Endothelial cell of umbilical vein (primary cell): ENCODE measurements around the gene DHX34. TPM values are rescaled to one million over a fixed set of nuclear protein-coding genes. Genes with fewer than 3 reads are reported as not detected.

Source experiments
- BruUV-seq: library from RNA; stranded (reverse); fragments of 400-500 nt; replicated peaks from 2 replicates; lab custom pipeline; 2021; lab: Mats Ljungman, UMichigan
- CTCF ChIA-PET: fragments of 300-600, 350-600 bp; sonication (Branson Sonifier 250); formaldehyde crosslinking; loops from one replicate; lab custom pipeline; 2021; ENCODE audit warnings: antibody characterized with exemption, inconsistent platforms; lab: Charles Lee
- POLR2A ChIA-PET: fragments of 300-600, 350-600 bp; sonication (Branson Sonifier 250); formaldehyde crosslinking; loops from one replicate; lab custom pipeline; 2021; ENCODE audit warnings: antibody characterized with exemption, inconsistent platforms; lab: Charles Lee
- DNase-seq: peaks from one replicate; pipeline ENCODE4 v3.0.0-alpha.2; 2011; ENCODE audit warnings: low read depth, low spot score
- FAIRE-seq: peaks from 2 replicates; lab custom pipeline; 2011; peaks lifted over from hg19 to GRCh38; lab: Jason Lieb, UNC
- H2AFZ ChIP-seq: 2 replicates; pipeline ENCODE4 v1.6.0; 2012; ENCODE audit warnings: low read depth, low read length, control low read depth, inconsistent platforms
- H3K27ac ChIP-seq: 2 replicates; pipeline ENCODE4 v1.5.1; 2011; ENCODE audit warnings: low read depth, mild to moderate bottlenecking, control low read depth, low read length, moderate library complexity; ENCODE audit not compliant: insufficient read depth
- H3K27me3 ChIP-seq, 2 experiments: 2 replicates each; pipeline versions ENCODE4 v1.6.0 to v1.6.1; 2011; ENCODE audit warnings: low read length in 2 of 2, mixed read lengths in 1 of 2; ENCODE audit not compliant: control insufficient read depth in 2 of 2, insufficient read depth in 2 of 2
- H3K36me3 ChIP-seq, 2 experiments: 2 replicates in 1 of 2; 3 replicates in 1 of 2; pipeline ENCODE4 v1.5.1; 2011; ENCODE audit warnings: low read length in 2 of 2, mild to moderate bottlenecking in 1 of 2, moderate library complexity in 1 of 2; ENCODE audit not compliant: control insufficient read depth in 2 of 2, insufficient read depth in 2 of 2; ENCODE audit errors: extremely low read depth in 1 of 2
- H3K4me1 ChIP-seq: 3 replicates; pipeline ENCODE4 v1.5.1; 2011; ENCODE audit warnings: mild to moderate bottlenecking, low read length; ENCODE audit not compliant: control insufficient read depth, insufficient read depth; ENCODE audit errors: extremely low read depth
- H3K4me2 ChIP-seq: 2 replicates; pipeline ENCODE4 v1.6.1; 2011; ENCODE audit warnings: low read length, control low read depth, mixed read lengths; ENCODE audit not compliant: insufficient read depth
- H3K4me3 ChIP-seq, 3 experiments: fragments of 200-600 bp in 1 of 3; sonication (generic), shearing (Covaris generic) in 1 of 3; replicated peaks in 1 of 3; 2 replicates each; pipeline ENCODE4 v1.5.1; 2011 to 2016; ENCODE audit warnings: control low read depth in 3 of 3, low read length in 3 of 3, mild to moderate bottlenecking in 2 of 3, inconsistent platforms in 1 of 3, low read depth in 1 of 3, moderate library complexity in 1 of 3; ENCODE audit not compliant: insufficient read depth in 1 of 3
- H3K79me2 ChIP-seq: 2 replicates; pipeline ENCODE4 v1.6.0; 2012; ENCODE audit warnings: low read length, inconsistent platforms; ENCODE audit not compliant: control insufficient read depth, insufficient read depth
- H3K9ac ChIP-seq: replicated peaks from 2 replicates; pipeline ENCODE3; 2011; ENCODE audit warnings: low read length, control low read depth; ENCODE audit not compliant: insufficient read depth; ENCODE audit errors: extremely low read depth
- H3K9me1 ChIP-seq: replicated peaks from 3 replicates; pipeline ENCODE4 v1.6.0; 2011; ENCODE audit warnings: mild to moderate bottlenecking, low read length; ENCODE audit not compliant: control insufficient read depth, insufficient read depth; ENCODE audit errors: extremely low read depth
- H3K9me3 ChIP-seq: replicated peaks from 2 replicates; pipeline ENCODE4 v1.5.1; 2012; ENCODE audit warnings: low read length, inconsistent platforms; ENCODE audit not compliant: control insufficient read depth, insufficient read depth
- H4K20me1 ChIP-seq: replicated peaks from 2 replicates; pipeline ENCODE3; 2011; ENCODE audit warnings: mild to moderate bottlenecking, low read length; ENCODE audit not compliant: control insufficient read depth, insufficient read depth; ENCODE audit errors: extremely low read depth
- EZH2 ChIP-seq: IDR thresholded peaks from 2 replicates; pipeline ENCODE4 v1.6.1; 2012; ENCODE audit warnings: borderline replicate concordance, low read depth, mild to moderate bottlenecking, moderate library complexity, low read length, inconsistent platforms; ENCODE audit not compliant: severe bottlenecking
- MYC ChIP-seq: IDR thresholded peaks from one replicate; pipeline ENCODE4 v1.6.1; 2011; ENCODE audit warnings: mild to moderate bottlenecking, low read depth, low read length
- POLR2A ChIP-seq: IDR thresholded peaks from 2 replicates; pipeline ENCODE4 v1.6.1; 2012; ENCODE audit warnings: low read depth, mild to moderate bottlenecking, control low read depth, low read length
- dilution Hi-C: fragments of 300-500 bp; cut with MboI; formaldehyde crosslinking; loops from one replicate; pipeline ENCODE4 v1.15.0; 2019; ENCODE audit warnings: low sequenced_read_pairs; ENCODE audit not compliant: extremely low pct_ligation_motif_present
- intact Hi-C: fragments of 100-400 bp; cut with micrococcal nuclease; formaldehyde crosslinking; loops from one replicate; pipeline ENCODE4 v1.10.0; 2022
- polyA plus RNA-seq, 4 experiments: library from polyadenylated mRNA; depleted of rRNA in 3 of 4; stranded (reverse) in 3 of 4; unstranded in 1 of 4; fragments of >200 nt; gene quantifications; 2 replicates each; pipeline versions ENCODE4 v1.2.1 to v1.2.3, GENCODE V29; 2011 to 2012; ENCODE audit warnings: missing spikeins in 1 of 4
- total RNA-seq: library from RNA; stranded (reverse); gene quantifications from 2 replicates; pipeline ENCODE4 v1.2.3, GENCODE V29; 2021
- TF ChIP-seq, protein P1 (sequence below): IDR thresholded peaks from 2 replicates; pipeline ENCODE4 v1.6.1; 2011; ENCODE audit not compliant: insufficient read depth, insufficient read length
- TF ChIP-seq, protein P2 (sequence below), 2 donors: IDR thresholded peaks; 1 replicate in 1 of 2; 2 replicates in 1 of 2; pipeline ENCODE4 v1.5.1; 2011; ENCODE audit warnings: low read length in 2 of 2, mild to moderate bottlenecking in 2 of 2, moderate library complexity in 2 of 2, control low read depth in 1 of 2, inconsistent platforms in 1 of 2, low read depth in 1 of 2; ENCODE audit not compliant: insufficient read depth in 1 of 2; ENCODE audit errors: extremely low read depth in 1 of 2

Gene DHX34
- total and polyA plus RNA-seq, 2 donors (not counting 3 experiments of a cell fraction or from before 2014, with no cell fraction given) = 12.8 to 20.7 TPM

DNA sequence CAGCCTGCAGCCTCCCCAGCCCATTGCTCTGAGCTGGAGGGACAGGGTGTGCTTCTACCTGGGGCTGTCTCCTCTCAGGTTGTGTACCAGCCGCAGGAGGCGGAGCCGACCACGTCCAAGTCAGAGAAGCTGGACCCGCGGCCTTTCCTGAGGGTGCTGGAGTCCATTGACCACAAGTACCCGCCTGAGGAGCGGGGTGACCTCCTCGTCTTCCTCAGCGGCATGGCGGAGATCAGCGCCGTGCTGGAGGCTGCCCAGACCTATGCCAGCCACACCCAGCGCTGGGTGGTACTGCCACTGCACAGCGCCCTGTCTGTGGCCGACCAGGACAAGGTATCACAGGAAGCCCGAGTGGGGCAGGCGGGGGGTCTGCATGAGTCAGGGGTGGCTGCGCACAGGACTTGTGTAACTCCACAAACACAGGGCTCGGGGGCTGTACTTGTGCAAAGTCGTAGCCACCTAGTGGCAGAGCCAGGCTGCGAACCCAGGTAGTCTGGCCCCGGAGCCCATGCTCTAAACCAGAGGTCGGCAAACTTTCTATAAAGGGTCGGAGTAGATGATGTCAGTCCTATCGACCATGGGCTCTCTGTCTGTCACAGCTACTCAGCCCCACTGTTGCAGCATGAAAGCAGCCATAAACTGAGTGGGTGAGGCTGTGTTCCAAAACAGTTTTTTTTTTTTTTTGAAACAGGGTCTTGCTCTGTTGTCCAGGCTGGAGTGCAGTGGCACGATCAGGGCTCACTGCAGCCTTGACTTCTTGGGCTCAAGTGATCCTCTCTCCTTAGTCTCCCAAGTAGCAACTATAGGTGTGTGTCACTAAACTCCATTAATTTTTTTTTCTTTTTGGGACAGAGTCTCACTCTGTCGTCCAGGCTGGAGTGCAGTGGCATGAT, 8.9 kb downstream of the DHX34 start:
- peaks cover 12% of the 10 kb centered on the region for H3K79me2 ChIP-seq
- H3K4me1 ChIP-seq = no peaks in the 10 kb centered on the region
- POLR2A ChIA-PET = no interaction called here
- dilution Hi-C loops (no loop called here), intact Hi-C loops (no loop called here)
- H3K27me3 ChIP-seq = no peaks in the 10 kb centered on the region
- CTCF ChIA-PET = interaction anchor here (1.3 to 1.7 kb wide), 2 partner anchors 9 kb away, joined by 4 to 10 read pairs; partner anchors contain the start of gene DHX34
- no peaks in the 10 kb centered on the region for H3K9me3 ChIP-seq
- H3K36me3 ChIP-seq = peaks cover 17 to 45% of the 10 kb centered on the region in 2 experiments
- H3K27ac ChIP-seq = no peak overlapping the region
- H3K9me1 ChIP-seq = no peaks in the 10 kb centered on the region
- no peak for DNase-seq
- BruUV-seq = no TSS peak
- H3K4me3 ChIP-seq = no peak overlapping the region
- H3K9ac ChIP-seq = no peak overlapping the region
- no peak overlapping the region for H3K4me2 ChIP-seq
- H4K20me1 ChIP-seq = no peaks in the 10 kb centered on the region
- TF ChIP-seq POLR2A (no peak), EZH2 (no peak), MYC (no peak)
- TF ChIP-seq, protein P1, sequence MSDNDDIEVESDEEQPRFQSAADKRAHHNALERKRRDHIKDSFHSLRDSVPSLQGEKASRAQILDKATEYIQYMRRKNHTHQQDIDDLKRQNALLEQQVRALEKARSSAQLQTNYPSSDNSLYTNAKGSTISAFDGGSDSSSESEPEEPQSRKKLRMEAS = no peak
- TF ChIP-seq, protein P2, sequence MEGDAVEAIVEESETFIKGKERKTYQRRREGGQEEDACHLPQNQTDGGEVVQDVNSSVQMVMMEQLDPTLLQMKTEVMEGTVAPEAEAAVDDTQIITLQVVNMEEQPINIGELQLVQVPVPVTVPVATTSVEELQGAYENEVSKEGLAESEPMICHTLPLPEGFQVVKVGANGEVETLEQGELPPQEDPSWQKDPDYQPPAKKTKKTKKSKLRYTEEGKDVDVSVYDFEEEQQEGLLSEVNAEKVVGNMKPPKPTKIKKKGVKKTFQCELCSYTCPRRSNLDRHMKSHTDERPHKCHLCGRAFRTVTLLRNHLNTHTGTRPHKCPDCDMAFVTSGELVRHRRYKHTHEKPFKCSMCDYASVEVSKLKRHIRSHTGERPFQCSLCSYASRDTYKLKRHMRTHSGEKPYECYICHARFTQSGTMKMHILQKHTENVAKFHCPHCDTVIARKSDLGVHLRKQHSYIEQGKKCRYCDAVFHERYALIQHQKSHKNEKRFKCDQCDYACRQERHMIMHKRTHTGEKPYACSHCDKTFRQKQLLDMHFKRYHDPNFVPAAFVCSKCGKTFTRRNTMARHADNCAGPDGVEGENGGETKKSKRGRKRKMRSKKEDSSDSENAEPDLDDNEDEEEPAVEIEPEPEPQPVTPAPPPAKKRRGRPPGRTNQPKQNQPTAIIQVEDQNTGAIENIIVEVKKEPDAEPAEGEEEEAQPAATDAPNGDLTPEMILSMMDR (IDR thresholded peaks at IDR 0.05; ENCODE audit: extremely low read depth in 1 of 2, insufficient read depth in 1 of 2, low read depth in 1 of 2, low read length in 2 of 2) = peak in 1 of 2 donors; percentile 29
- FAIRE-seq = no peak
- no peak overlapping the region for H2AFZ ChIP-seq
